ENCODE measurements around the gene SOX30.

The SOX30 gene

DNA sequence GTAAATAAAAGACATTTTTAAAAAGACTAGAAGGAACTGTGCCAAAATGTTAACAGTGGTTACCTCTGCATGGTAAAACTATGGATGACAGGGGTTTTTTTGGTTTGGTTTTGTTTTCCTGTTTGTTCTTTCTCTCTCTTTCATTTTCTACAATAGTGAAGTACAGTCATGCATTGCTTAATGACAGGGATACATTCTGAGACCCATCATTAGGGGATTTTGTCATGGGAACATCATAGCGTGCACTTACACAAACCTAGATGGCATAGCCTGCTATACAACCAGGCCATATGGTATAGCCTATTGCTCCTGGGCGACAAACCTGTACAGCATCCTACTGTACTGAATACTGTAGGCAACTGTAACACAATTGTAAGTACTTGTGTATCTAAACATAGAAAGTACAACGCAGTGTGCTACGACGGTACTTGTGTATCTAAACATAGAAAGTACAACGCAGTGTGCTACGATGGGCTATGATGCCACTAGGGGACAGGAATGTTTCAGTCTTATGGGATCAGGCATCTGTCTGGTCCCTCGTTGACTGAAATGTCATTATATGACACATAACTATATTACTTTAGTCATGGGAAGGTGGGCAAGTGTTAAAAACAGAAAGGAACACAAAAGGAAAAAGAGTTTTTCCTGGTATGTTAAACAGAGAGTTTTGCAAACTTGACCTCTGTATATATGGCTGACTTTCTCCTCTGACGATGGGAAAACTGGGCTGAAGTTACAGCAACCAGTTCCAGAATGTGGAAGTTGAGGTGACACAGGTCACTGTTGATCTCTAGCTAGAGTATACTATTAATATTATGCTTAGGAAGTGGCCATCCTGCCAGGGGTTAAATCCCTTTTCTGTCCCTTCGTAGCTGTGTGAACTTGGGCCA, 69.3 kb downstream of the SOX30 start:
- Histone ChIP-seq H3K27me3 (replicated peaks) (no peaks in the 10 kb centered on the region), H3K4me3 (ENCODE audit: low read depth, low read length) (no peak overlapping the region), H3K27ac (peak overlapping the region; percentile 8), H3K36me3 (replicated peaks) (no peaks in the 10 kb centered on the region)
- peak; percentile 38 for TF ChIP-seq CTCF (IDR thresholded peaks at IDR 0.05; ENCODE audit: low read depth, low read length, missing control alignments)
- in situ Hi-C loops (cut with HindIII; ENCODE audit: low pct_ligation_motif_present, low sequenced_read_pairs), result no loop called here
- no peak for DNase-seq

DNA sequence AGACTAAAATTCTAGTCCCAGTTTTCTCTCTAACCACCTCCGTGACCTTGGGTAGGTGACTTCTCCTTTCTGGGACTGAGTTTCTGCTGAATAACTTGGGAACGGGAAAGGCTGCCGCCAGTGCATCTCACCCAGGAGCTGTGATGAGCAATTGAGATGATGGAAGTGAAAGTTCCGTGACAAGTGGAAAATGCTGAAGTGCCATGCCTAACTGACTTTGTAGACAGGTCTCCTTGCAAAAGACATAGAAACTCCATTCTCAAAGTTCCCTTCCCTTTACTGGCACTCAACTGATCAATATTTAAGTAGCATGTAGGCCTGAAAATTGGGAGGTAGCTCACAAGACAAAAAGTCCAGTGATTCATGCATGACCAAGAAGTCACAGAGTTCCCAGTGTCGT, 70.3 kb downstream of the SOX30 start:
- no peak overlapping the region for H3K4me3 ChIP-seq (ENCODE audit: low read depth, low read length)
- H3K27ac ChIP-seq, result no peak overlapping the region
- DNase-seq, result no peak
- in situ Hi-C loops (cut with HindIII; ENCODE audit: low pct_ligation_motif_present, low sequenced_read_pairs), result no loop called here
- H3K27me3 ChIP-seq (replicated peaks), result no peaks in the 10 kb centered on the region
- TF ChIP-seq CTCF (IDR thresholded peaks at IDR 0.05; ENCODE audit: low read depth, low read length, missing control alignments), result no peak
- H3K36me3 ChIP-seq (replicated peaks), result no peaks in the 10 kb centered on the region

DNA sequence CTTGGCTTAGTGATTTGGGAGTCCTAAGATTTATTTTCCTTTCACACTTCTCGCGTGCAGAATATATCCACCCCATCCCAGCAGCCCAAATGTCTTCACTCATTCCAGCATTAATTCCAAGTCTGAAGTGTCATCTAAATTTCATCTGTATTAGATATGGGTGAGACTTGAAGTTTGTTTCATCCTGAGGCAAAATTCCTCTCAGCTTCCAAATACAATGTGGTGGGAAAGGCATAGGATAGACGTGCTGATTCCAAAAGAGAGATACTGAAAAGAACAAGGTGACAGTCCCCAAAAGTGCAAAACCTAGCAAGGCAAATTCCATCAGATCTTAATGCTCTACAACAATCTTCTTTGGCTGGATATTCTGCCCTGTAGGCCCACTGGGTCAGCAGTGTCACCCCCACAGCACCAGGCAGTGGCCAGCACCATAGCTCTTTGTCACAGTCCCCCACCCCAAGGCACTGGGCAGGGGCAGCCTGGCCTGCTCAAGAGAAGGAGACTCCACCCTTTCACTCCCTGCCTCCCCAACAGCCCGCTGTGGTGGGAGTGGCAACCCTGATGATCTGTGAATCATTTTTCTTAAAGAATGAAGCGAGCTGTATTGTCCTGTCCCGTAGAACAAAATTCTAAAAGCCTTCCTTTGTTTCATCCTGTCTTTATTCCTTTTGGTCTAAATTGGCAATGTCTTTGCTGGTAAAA, 74.0 kb downstream of the SOX30 start:
- DNase-seq, result no peak
- H3K27ac ChIP-seq, result no peak overlapping the region
- no peaks in the 10 kb centered on the region for H3K36me3 ChIP-seq (replicated peaks)
- H3K4me3 ChIP-seq (ENCODE audit: low read depth, low read length), result no peak overlapping the region
- no peaks in the 10 kb centered on the region for H3K27me3 ChIP-seq (replicated peaks)
- TF ChIP-seq CTCF (IDR thresholded peaks at IDR 0.05; ENCODE audit: low read depth, low read length, missing control alignments), result no peak
- in situ Hi-C loops (cut with HindIII; ENCODE audit: low pct_ligation_motif_present, low sequenced_read_pairs), result no loop called here

GRCh38 chr5:157576678-157577077, 75.6 kb downstream of the SOX30 start:
- no peak for TF ChIP-seq CTCF (IDR thresholded peaks at IDR 0.05; ENCODE audit: low read depth, low read length, missing control alignments)
- H3K27me3 ChIP-seq (replicated peaks), result no peaks in the 10 kb centered on the region
- H3K27ac ChIP-seq, result no peak overlapping the region
- in situ Hi-C loops (cut with HindIII; ENCODE audit: low pct_ligation_motif_present, low sequenced_read_pairs), result no loop called here
- H3K36me3 ChIP-seq (replicated peaks), result no peaks in the 10 kb centered on the region
- DNase-seq, result no peak
- no peak overlapping the region for H3K4me3 ChIP-seq (ENCODE audit: low read depth, low read length)
